Breast epithelium (tissue), 4 donors: Measurements from ENCODE around the gene ITGB2. TPM values are rescaled to one million over a fixed set of nuclear protein-coding genes. Genes with fewer than 3 reads are reported as not detected.
A peak's percentile ranks its signal among the peaks of the same experiment; 100 is the strongest.

ENCODE experiments used
- DNase-seq, 2 donors: peaks; one replicate each; pipeline ENCODE4 v3.0.0-alpha.2; 2019; ENCODE audit warnings: low spot score in 2 of 2
- H3K27ac ChIP-seq, 2 donors: fragments of 200-600 bp; sonication (generic) in 1 of 2; one replicate each; pipeline ENCODE4 v1.5.1; 2016 to 2019; ENCODE audit warnings: mild to moderate bottlenecking in 1 of 2
- H3K27me3 ChIP-seq, 2 donors: fragments of 200-600 bp; sonication (generic) in 1 of 2; one replicate each; pipeline versions ENCODE4 v1.5.1 to v1.6.0; 2017 to 2019; ENCODE audit warnings: control low read depth in 1 of 2, mild to moderate bottlenecking in 1 of 2
- H3K36me3 ChIP-seq: fragments of 200-600 bp; one replicate; pipeline ENCODE4 v1.5.1; 2019
- H3K4me1 ChIP-seq, 2 donors: fragments of 200-600 bp; sonication (generic); one replicate each; pipeline ENCODE4 v1.5.1; 2016 to 2019; ENCODE audit warnings: control low read depth in 1 of 2
- H3K4me3 ChIP-seq, 3 donors: fragments of 200-600 bp; sonication (generic); 1 replicate in 2 of 3; 2 replicates in 1 of 3; pipeline ENCODE4 v1.5.1; 2016 to 2019; ENCODE audit warnings: mild to moderate bottlenecking in 3 of 3, moderate library complexity in 2 of 3
- H3K9me3 ChIP-seq, 2 donors: fragments of 200-600 bp; sonication (generic) in 1 of 2; one replicate each; pipeline ENCODE4 v1.5.1; 2016 to 2019; ENCODE audit warnings: control low read depth in 1 of 2
- CTCF ChIP-seq, 3 donors: fragments of 450-650 bp; IDR thresholded peaks; one replicate each; pipeline ENCODE4 v1.5.1; 2016 to 2017; ENCODE audit warnings: antibody characterized with exemption in 3 of 3, mild to moderate bottlenecking in 3 of 3, moderate library complexity in 3 of 3
- POLR2A ChIP-seq: fragments of 450-650 bp; IDR thresholded peaks from one replicate; pipeline ENCODE4 v1.6.1; 2016; ENCODE audit warnings: antibody characterized with exemption, mild to moderate bottlenecking, moderate library complexity
- POLR2AphosphoS5 ChIP-seq, 3 donors: sonication (generic); formaldehyde crosslinking; IDR thresholded peaks; one replicate each; pipeline ENCODE4 v1.6.1; 2017; ENCODE audit warnings: antibody characterized with exemption in 3 of 3
- intact Hi-C: fragments of 100-400 bp; cut with DNase I; formaldehyde crosslinking; loops from one replicate; pipeline ENCODE4 v1.15.1; 2023; ENCODE audit warnings: low total_unique reads
- total RNA-seq, 3 donors: library from RNA; depleted of rRNA; stranded (reverse); fragments of >200 nt; gene quantifications; one replicate each; pipeline ENCODE4 v1.1.0, GENCODE V29; 2016

ITGB2 gene
- total RNA-seq, 3 donors from 2014 or later, result 19.7 to 242 (median 92.8) TPM

DNA sequence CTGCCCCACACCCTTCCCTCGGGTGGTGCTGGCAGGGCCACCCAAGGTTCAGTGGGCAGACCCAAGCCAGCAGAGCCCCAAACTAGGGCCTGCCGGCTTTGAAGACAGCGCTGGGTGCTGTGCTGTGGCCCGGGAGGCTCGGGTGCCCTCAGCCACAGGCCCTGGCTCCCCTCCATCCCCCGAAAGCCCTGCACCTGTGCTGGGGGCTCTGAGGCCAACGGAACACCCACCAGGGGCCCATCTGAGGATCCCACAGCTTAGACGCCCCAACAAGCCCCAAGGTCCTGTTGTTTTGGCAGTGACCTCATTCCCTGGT, 8.6 kb downstream of the ITGB2 start:
- TF ChIP-seq POLR2AphosphoS5 (IDR thresholded peaks at IDR 0.05), result no peak
- TF ChIP-seq POLR2A, result no peak
- TF ChIP-seq CTCF (IDR thresholded peaks at IDR 0.05), result no peak
- Histone ChIP-seq H3K4me1 (peaks cover 0 to 8% of the 10 kb centered on the region in 2 donors), H3K36me3 (no peaks in the 10 kb centered on the region), H3K27ac (peak overlapping the region; percentile 65 to 84), H3K4me3 (peak overlapping the region in 1 of 3 donors; percentile 22), H3K9me3 (no peaks in the 10 kb centered on the region), H3K27me3 (no peaks in the 10 kb centered on the region)
- intact Hi-C loops, result no loop called here
- no peak for DNase-seq

- Histone ChIP-seq H3K27me3 (no peaks in the 10 kb centered on the region), H3K4me1 (peaks cover 0 to 8% of the 10 kb centered on the region in 2 donors), H3K36me3 (no peaks in the 10 kb centered on the region), H3K9me3 (no peaks in the 10 kb centered on the region), H3K4me3 (peak overlapping the region in 1 of 3 donors; percentile 32), H3K27ac (peak overlapping the region; percentile 65 to 84)
- DNase-seq, result peak; percentile 86 to 89
- TF ChIP-seq CTCF (IDR thresholded peaks at IDR 0.05), result peak; percentile 51 to 70 (median 64)
- no peak for TF ChIP-seq POLR2A
- TF ChIP-seq POLR2AphosphoS5 (IDR thresholded peaks at IDR 0.05), result peak; percentile 19 to 29 (median 27)
- intact Hi-C loops, result no loop called here
Observed at GRCh38 chr21:44911384-44912157, 9.1 kb downstream of the ITGB2 start.

DNA sequence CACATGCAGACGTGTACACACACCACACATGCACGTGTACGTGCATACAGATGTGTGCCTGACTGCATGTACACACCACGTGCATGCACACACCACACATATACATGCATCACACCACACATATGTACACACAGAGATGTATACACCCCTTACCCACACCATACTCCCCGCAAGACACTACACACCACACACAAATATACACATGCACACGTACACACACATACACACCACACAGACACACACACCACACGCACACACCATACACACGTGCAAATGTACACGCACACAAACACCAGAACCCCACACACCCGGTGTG, 9.7 kb downstream of the ITGB2 start:
- Histone ChIP-seq H3K27ac (peak overlapping the region in 1 of 2 donors; percentile 84), H3K4me1 (peaks cover 0 to 8% of the 10 kb centered on the region in 2 donors), H3K27me3 (no peaks in the 10 kb centered on the region), H3K4me3 (no peak overlapping the region), H3K36me3 (no peaks in the 10 kb centered on the region), H3K9me3 (no peaks in the 10 kb centered on the region)
- intact Hi-C loops, result no loop called here
- DNase-seq, result no peak
- TF ChIP-seq CTCF (IDR thresholded peaks at IDR 0.05) (no peak), POLR2AphosphoS5 (IDR thresholded peaks at IDR 0.05) (no peak), POLR2A (no peak)

DNA sequence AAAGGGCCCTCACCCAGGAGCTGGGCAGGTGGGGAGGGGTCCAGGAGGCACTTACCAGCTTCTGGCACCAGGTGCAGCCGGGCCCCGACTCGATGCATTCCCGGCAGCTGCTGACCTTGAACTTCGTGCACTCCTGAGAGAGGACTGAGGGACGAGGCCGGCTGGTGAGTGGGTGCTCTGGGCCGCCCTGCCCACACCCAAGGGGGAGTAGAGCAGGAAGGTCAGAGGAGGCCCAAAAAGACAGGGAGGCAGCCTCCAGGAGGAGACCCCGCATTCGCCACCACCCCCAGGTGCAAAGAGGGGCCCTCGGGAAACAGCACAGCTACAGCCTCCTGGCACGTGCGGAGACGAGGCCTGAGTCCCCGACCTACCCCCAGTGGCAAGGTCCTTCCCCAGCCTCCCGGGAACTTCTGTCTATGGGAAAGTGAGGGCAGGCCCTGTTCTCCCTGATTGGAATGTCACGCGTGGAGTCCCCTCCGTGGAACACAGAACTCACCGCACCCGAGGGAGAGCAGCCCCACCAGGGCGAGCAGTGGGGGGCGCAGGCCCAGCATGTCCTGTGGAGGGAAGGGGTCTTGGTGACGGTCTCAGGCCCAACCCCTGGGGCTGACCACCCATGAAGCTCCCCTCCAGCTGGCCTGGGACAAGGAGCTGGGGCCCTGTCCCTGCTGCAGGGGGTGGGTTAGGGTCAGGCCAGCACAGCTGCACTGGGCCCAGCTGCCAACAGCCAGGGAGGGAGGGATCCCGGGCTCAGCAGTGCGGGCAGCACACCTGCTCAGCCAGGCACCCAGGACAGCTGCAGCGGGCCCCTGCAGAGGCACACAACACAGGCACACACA, 10.3 kb downstream of the ITGB2 start:
- H3K36me3 ChIP-seq, result no peaks in the 10 kb centered on the region
- H3K27ac ChIP-seq, result no peak overlapping the region
- no peak overlapping the region for H3K4me3 ChIP-seq
- TF ChIP-seq CTCF (IDR thresholded peaks at IDR 0.05), result no peak
- TF ChIP-seq POLR2A, result no peak
- no peak for TF ChIP-seq POLR2AphosphoS5 (IDR thresholded peaks at IDR 0.05)
- intact Hi-C loops, result no loop called here
- H3K9me3 ChIP-seq, result no peaks in the 10 kb centered on the region
- no peaks in the 10 kb centered on the region for H3K27me3 ChIP-seq
- no peak for DNase-seq
- peaks cover 0 to 8% of the 10 kb centered on the region in 2 donors for H3K4me1 ChIP-seq

DNA sequence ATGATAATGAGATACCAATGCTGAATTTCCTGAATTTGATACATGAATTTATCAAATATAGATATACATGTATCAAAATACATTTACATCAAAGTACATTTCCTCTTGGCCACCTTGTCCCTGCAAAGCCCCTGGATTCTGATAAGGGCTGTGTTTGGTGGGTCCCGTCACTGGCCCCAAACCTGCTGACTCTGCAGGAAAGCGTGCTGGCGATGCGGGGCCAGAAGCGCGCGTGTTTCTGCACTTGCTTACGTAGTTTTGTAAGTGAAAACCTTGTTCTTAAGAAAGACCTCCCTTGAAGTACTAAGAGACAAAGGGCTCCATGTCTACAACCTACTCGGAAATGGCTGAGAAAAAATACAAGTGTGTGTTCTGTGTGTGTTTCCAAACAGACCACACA, 11.0 kb downstream of the ITGB2 start:
- no peak overlapping the region for H3K4me3 ChIP-seq
- TF ChIP-seq CTCF (IDR thresholded peaks at IDR 0.05) (no peak), POLR2AphosphoS5 (IDR thresholded peaks at IDR 0.05) (no peak)
- peaks cover 0 to 8% of the 10 kb centered on the region in 2 donors for H3K4me1 ChIP-seq
- H3K9me3 ChIP-seq, result no peaks in the 10 kb centered on the region
- intact Hi-C loops, result no loop called here
- no peak for DNase-seq
- no peaks in the 10 kb centered on the region for H3K27me3 ChIP-seq
- no peaks in the 10 kb centered on the region for H3K36me3 ChIP-seq
- H3K27ac ChIP-seq, result no peak overlapping the region
